Measurements from ENCODE around the gene RAMP3.
"Not testable (repeated sequence)": the region's sequence is repeated elsewhere in the genome, so short reads cannot be mapped to it uniquely, and the experiment has no call there.

RAMP3 gene

GRCh38 chr7:45198986-45199385 is 41.4 kb downstream of the RAMP3 start:
- DNase-seq, result no peak

GRCh38 chr7:45199506-45199905 is 41.9 kb downstream of the RAMP3 start:
- DNase-seq, result no peak

GRCh38 chr7:45202625-45203024 is 45.0 kb downstream of the RAMP3 start:
- no peak for DNase-seq

- no peak for DNase-seq
Observed at GRCh38 chr7:45203036-45203435, 45.4 kb downstream of the RAMP3 start.

- DNase-seq, result no peak
Observed at GRCh38 chr7:45203459-45203858, 45.9 kb downstream of the RAMP3 start.

- DNase-seq, result no peak
Observed at GRCh38 chr7:45203936-45204445, 46.4 kb downstream of the RAMP3 start.

- DNase-seq, result not testable (repeated sequence)
Observed at GRCh38 chr7:45206266-45206665, 48.7 kb downstream of the RAMP3 start.

- DNase-seq, result not testable (repeated sequence)
Observed at GRCh38 chr7:45209909-45210308, 52.3 kb downstream of the RAMP3 start.

GRCh38 chr7:45211066-45211465 is 53.5 kb downstream of the RAMP3 start:
- DNase-seq, result no peak

GRCh38 chr7:45211958-45212357 is 54.4 kb downstream of the RAMP3 start:
- DNase-seq, result no peak

GRCh38 chr7:45212606-45213005 is 55.0 kb downstream of the RAMP3 start:
- no peak for DNase-seq

- no peak for DNase-seq
Observed at GRCh38 chr7:45215601-45216062, 58.0 kb downstream of the RAMP3 start.

GRCh38 chr7:45216181-45216580 is 58.6 kb downstream of the RAMP3 start:
- no peak for DNase-seq

- DNase-seq, result no peak
Observed at GRCh38 chr7:45216622-45217165, 59.1 kb downstream of the RAMP3 start.

- no peak for DNase-seq
Observed at GRCh38 chr7:45217358-45217757, 59.8 kb downstream of the RAMP3 start.

GRCh38 chr7:45219130-45219529 is 61.5 kb downstream of the RAMP3 start:
- DNase-seq, result no peak

- no peak for DNase-seq
Observed at GRCh38 chr7:45219801-45220435, 62.3 kb downstream of the RAMP3 start.

GRCh38 chr7:45220846-45221618 is 63.4 kb downstream of the RAMP3 start:
- no peak for DNase-seq

- DNase-seq, result no peak
Observed at GRCh38 chr7:45221896-45222604, 64.5 kb downstream of the RAMP3 start.

- DNase-seq, result no peak
Observed at GRCh38 chr7:45223078-45223477, 65.5 kb downstream of the RAMP3 start.

GRCh38 chr7:45223728-45224630 is 66.4 kb downstream of the RAMP3 start:
- DNase-seq, result no peak

- no peak for DNase-seq
Observed at GRCh38 chr7:45224832-45225231, 67.2 kb downstream of the RAMP3 start.

Data from activated T-cell treated with anti-CD3 and anti-CD28 coated beads for 4 hours (primary cell).